Uterus (tissue), 4 donors: Measurements from ENCODE around the gene EFHC2. TPM values are rescaled to one million over a fixed set of nuclear protein-coding genes. Genes with fewer than 3 reads are reported as not detected.

Experiments
- DNase-seq, 2 donors: peaks; one replicate each; pipeline ENCODE4 v3.0.0-alpha.2; 2019 to 2020
- H3K27ac ChIP-seq, 2 donors: fragments of 200-600 bp; sonication (generic); 1 replicate in 1 of 2; 2 replicates in 1 of 2; pipeline ENCODE4 v1.5.1; 2016 to 2018
- H3K27me3 ChIP-seq, 2 donors: fragments of 200-600 bp; sonication (generic); one replicate each; pipeline ENCODE4 v1.5.1; 2018 to 2019; ENCODE audit warnings: control low read depth in 1 of 2
- H3K36me3 ChIP-seq, 2 donors: fragments of 200-600 bp; sonication (generic); one replicate each; pipeline ENCODE4 v1.5.1; 2019; ENCODE audit warnings: control low read depth in 1 of 2
- H3K4me1 ChIP-seq, 2 donors: fragments of 200-600 bp; sonication (generic); one replicate each; pipeline ENCODE4 v1.5.1; 2018 to 2019; ENCODE audit warnings: control low read depth in 1 of 2
- H3K4me3 ChIP-seq, 2 donors: fragments of 200-600 bp; sonication (generic); 1 replicate in 1 of 2; 2 replicates in 1 of 2; pipeline ENCODE4 v1.5.1; 2018 to 2019; ENCODE audit warnings: mild to moderate bottlenecking in 1 of 2
- H3K9me3 ChIP-seq, 2 donors: fragments of 200-600 bp; sonication (generic); one replicate each; pipeline ENCODE4 v1.5.1; 2019; ENCODE audit warnings: control low read depth in 1 of 2
- POLR2A ChIP-seq, 2 donors: fragments of 450-650 bp; IDR thresholded peaks; one replicate each; pipeline ENCODE4 v1.6.1; 2016; ENCODE audit warnings: antibody characterized with exemption in 2 of 2, mild to moderate bottlenecking in 1 of 2, moderate library complexity in 1 of 2
- intact Hi-C: fragments of 100-400 bp; cut with DNase I; formaldehyde crosslinking; loops from one replicate; pipeline ENCODE4 v1.15.1; 2023; ENCODE audit warnings: low total_unique reads
- total RNA-seq, 4 donors: library from RNA; depleted of rRNA in 3 of 4; stranded (reverse); fragments of >200 nt in 3 of 4; gene quantifications; one replicate each; pipeline versions ENCODE4 v1.1.0 to v1.2.4, GENCODE V29; 2014 to 2023
- TF ChIP-seq, protein P1 (sequence below), 4 experiments: fragments of 200-600 bp in 2 of 4; fragments of 450-650 bp in 2 of 4; sonication (generic) in 2 of 4; IDR thresholded peaks; one replicate each; pipeline ENCODE4 v1.5.1; 2016 to 2019; ENCODE audit warnings: antibody characterized with exemption in 4 of 4, mild to moderate bottlenecking in 2 of 4, moderate library complexity in 1 of 4
- donor health status: DM: yes; HTN: yes; CAD: no.

EFHC2 gene
- total RNA-seq, 4 donors from 2014 or later: 0.59 to 6.4 (median 4.1) TPM

DNA sequence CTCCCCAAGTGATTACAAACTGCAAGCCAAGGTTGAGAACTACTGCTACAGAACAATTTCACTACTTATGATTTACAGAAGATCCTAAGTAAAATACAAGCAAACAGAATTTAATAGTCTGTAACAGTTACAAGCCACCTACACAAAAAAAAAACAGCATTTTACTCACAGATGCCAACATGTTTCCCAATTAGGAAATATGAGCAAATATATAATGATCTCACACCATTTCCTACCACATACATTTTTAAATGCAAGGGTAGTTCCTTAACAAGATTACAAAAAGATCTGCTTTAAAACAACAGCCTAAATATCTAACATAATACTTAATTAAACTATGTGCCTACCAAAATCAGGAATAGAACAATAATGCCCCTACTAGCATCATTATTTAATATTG, 63.4 kb downstream of the EFHC2 start:
- H3K27me3 ChIP-seq: no peaks in the 10 kb centered on the region
- no peaks in the 10 kb centered on the region for H3K4me1 ChIP-seq
- H3K4me3 ChIP-seq: no peak overlapping the region
- TF ChIP-seq, protein P1, sequence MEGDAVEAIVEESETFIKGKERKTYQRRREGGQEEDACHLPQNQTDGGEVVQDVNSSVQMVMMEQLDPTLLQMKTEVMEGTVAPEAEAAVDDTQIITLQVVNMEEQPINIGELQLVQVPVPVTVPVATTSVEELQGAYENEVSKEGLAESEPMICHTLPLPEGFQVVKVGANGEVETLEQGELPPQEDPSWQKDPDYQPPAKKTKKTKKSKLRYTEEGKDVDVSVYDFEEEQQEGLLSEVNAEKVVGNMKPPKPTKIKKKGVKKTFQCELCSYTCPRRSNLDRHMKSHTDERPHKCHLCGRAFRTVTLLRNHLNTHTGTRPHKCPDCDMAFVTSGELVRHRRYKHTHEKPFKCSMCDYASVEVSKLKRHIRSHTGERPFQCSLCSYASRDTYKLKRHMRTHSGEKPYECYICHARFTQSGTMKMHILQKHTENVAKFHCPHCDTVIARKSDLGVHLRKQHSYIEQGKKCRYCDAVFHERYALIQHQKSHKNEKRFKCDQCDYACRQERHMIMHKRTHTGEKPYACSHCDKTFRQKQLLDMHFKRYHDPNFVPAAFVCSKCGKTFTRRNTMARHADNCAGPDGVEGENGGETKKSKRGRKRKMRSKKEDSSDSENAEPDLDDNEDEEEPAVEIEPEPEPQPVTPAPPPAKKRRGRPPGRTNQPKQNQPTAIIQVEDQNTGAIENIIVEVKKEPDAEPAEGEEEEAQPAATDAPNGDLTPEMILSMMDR (IDR thresholded peaks at IDR 0.05): no peak
- TF ChIP-seq POLR2A (IDR thresholded peaks at IDR 0.05): no peak
- H3K9me3 ChIP-seq: no peaks in the 10 kb centered on the region
- no peak overlapping the region for H3K27ac ChIP-seq
- DNase-seq: no peak
- intact Hi-C loops: no loop called here
- no peaks in the 10 kb centered on the region for H3K36me3 ChIP-seq

DNA sequence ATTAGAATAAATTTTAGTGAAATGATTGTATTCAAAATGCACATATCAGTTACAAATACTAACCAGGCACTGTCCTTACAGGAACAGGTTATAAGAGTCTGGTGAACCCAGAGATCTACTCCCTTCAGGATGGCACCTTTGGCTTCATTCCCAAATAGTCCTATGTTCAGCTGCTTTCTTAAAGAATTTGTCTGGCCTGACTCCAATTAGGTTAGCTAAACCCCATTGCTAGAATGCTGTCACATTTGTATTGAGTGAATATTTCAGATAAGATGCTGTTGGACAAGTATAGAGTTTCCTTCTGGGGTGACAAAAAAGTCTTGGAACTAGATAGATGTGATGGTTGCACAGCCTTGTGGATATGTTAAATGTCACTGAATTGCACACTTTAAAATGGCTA, 69.4 kb downstream of the EFHC2 start:
- Histone ChIP-seq H3K4me3 (no peak overlapping the region), H3K9me3 (no peaks in the 10 kb centered on the region), H3K27ac (no peak overlapping the region), H3K4me1 (no peaks in the 10 kb centered on the region), H3K27me3 (no peaks in the 10 kb centered on the region), H3K36me3 (no peaks in the 10 kb centered on the region)
- TF ChIP-seq, protein P1 (IDR thresholded peaks at IDR 0.05): no peak
- no peak for TF ChIP-seq POLR2A (IDR thresholded peaks at IDR 0.05)
- intact Hi-C loops: no loop called here
- DNase-seq: no peak

DNA sequence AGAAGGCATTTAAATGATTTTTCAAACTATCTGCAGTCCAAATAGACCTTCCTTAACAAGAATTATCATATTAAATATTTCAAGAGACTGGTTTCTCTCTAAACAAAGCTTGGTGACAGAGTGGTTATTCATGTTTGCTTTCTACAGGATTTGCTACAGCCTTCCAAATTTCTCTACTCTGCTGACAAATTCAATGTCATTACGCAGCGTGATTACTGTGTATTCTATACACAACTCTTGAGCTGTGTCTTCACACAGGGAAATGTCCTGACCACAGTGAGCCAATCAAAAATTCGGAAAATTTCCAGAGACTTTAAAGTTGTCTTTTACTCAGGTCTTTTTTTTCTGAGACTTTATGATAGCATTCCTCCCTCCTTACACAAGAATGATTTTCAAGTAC, 75.6 kb downstream of the EFHC2 start:
- Histone ChIP-seq H3K36me3 (no peaks in the 10 kb centered on the region), H3K4me3 (no peak overlapping the region), H3K27ac (no peak overlapping the region), H3K9me3 (no peaks in the 10 kb centered on the region), H3K27me3 (no peaks in the 10 kb centered on the region), H3K4me1 (no peaks in the 10 kb centered on the region)
- TF ChIP-seq, protein P1 (IDR thresholded peaks at IDR 0.05): no peak
- no peak for TF ChIP-seq POLR2A (IDR thresholded peaks at IDR 0.05)
- no peak for DNase-seq
- intact Hi-C loops: no loop called here

DNA sequence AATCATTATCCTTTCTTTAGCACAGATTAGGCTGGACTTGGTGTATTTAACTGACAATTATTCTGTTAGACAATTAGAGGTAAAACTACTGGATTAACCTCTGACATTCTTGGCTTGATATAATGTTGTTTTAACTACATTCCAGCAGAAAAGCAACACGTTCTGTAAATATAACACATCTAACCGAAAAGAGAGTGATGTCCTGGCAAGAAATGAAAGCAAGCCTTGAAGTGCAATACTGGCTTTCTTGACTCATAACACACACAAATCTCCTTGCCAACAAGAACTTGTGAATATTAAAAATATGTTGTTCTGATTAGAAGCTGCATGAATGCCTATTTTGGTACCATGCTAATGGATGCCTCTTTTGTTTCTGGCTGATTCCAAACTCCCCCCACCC, 76.4 kb downstream of the EFHC2 start:
- no peak for TF ChIP-seq POLR2A (IDR thresholded peaks at IDR 0.05)
- TF ChIP-seq, protein P1 (IDR thresholded peaks at IDR 0.05): no peak
- no peak for DNase-seq
- no peaks in the 10 kb centered on the region for H3K27me3 ChIP-seq
- H3K4me1 ChIP-seq: no peaks in the 10 kb centered on the region
- no peak overlapping the region for H3K4me3 ChIP-seq
- intact Hi-C loops: no loop called here
- no peaks in the 10 kb centered on the region for H3K36me3 ChIP-seq
- no peak overlapping the region for H3K27ac ChIP-seq
- H3K9me3 ChIP-seq: no peaks in the 10 kb centered on the region

DNA sequence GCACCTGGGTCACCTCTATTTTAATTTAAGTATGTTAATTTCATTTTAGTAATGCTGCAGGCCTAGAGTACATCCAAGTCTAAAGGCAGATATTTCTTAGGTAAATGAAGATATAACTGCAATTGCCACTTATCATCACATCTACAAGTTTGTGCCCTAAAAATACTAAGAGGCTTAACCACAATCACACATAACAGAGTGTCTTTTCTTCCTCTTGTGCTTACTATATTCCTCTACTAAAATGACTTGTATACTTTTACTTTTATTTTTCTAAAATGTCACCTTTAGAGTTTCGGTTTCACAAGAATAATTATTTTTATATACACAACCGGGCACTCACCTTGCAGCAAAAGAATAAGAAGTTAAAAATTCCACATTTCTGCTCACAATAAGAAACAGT, 77.9 kb downstream of the EFHC2 start:
- Histone ChIP-seq H3K27ac (no peak overlapping the region), H3K36me3 (no peaks in the 10 kb centered on the region), H3K4me1 (no peaks in the 10 kb centered on the region), H3K27me3 (no peaks in the 10 kb centered on the region), H3K4me3 (no peak overlapping the region), H3K9me3 (no peaks in the 10 kb centered on the region)
- intact Hi-C loops: no loop called here
- TF ChIP-seq, protein P1 (IDR thresholded peaks at IDR 0.05): no peak
- TF ChIP-seq POLR2A (IDR thresholded peaks at IDR 0.05): no peak
- no peak for DNase-seq
